OCI-LY3 (cell line): Measurements from ENCODE around the gene DNMT1.

Experiments
- H2AFZ ChIP-seq: fragments of 200-600, 300-600 bp; shearing (Covaris generic); 2 replicates; pipeline ENCODE4 v1.6.0; 2014; ENCODE audit warnings: antibody characterized with exemption, low read depth, low read length
- H3K27ac ChIP-seq: fragments of 200-600, 300-600 bp; sonication (generic); 2 replicates; pipeline ENCODE4 v1.5.1; 2014; ENCODE audit warnings: mild to moderate bottlenecking, low read length, moderate library complexity, mixed read lengths
- H3K27me3 ChIP-seq: fragments of 200-600, 300-600 bp; sonication (generic); 2 replicates; pipeline ENCODE4 v1.6.1; 2014; ENCODE audit warnings: low read depth, low read length, mixed read lengths
- H3K36me3 ChIP-seq: fragments of 200-600, 300-600 bp; sonication (generic); replicated peaks from 2 replicates; pipeline ENCODE3; 2014; ENCODE audit warnings: low read depth, low read length, mixed read lengths
- H3K4me1 ChIP-seq: fragments of 300-600, 200-600 bp; sonication (generic); 2 replicates; pipeline ENCODE4 v1.6.1; 2014; ENCODE audit warnings: low read length, mixed read lengths
- H3K4me2 ChIP-seq: fragments of 200-600, 300-600 bp; sonication (generic); 2 replicates; pipeline ENCODE4 v1.6.1; 2014; ENCODE audit warnings: low read length, mixed read lengths
- H3K4me3 ChIP-seq: fragments of 300-600, 200-600 bp; sonication (generic); 2 replicates; pipeline ENCODE4 v1.5.1; 2014; ENCODE audit warnings: antibody characterized with exemption, mild to moderate bottlenecking, low read length, moderate library complexity
- H3K79me2 ChIP-seq: fragments of 300-600, 200-600 bp; shearing (Covaris generic); 2 replicates; pipeline ENCODE4 v1.6.1; 2014; ENCODE audit warnings: mild to moderate bottlenecking, low read length, mixed read lengths
- H3K9ac ChIP-seq: fragments of 300-600, 200-600 bp; shearing (Covaris generic); 2 replicates; pipeline ENCODE4 v1.6.0; 2014; ENCODE audit warnings: mild to moderate bottlenecking, low read length, moderate library complexity
- H3K9me3 ChIP-seq: fragments of 200-600, 300-600 bp; shearing (Covaris generic); 2 replicates; pipeline ENCODE4 v1.6.1; 2014; ENCODE audit warnings: low read length, mixed read lengths; ENCODE audit not compliant: insufficient read depth
- H4K20me1 ChIP-seq: fragments of 200-600, 300-600 bp; sonication (generic); 2 replicates; pipeline ENCODE4 v1.6.1; 2016; ENCODE audit warnings: low read length, mixed read lengths; ENCODE audit not compliant: insufficient read depth
- CTCF ChIP-seq: fragments of 200-600, 300-600 bp; sonication (generic); IDR thresholded peaks from 2 replicates; pipeline ENCODE4 v1.5.1; 2014; ENCODE audit warnings: antibody characterized with exemption, low read length, low read depth
- EZH2phosphoT487 ChIP-seq: fragments of 200-600 bp; shearing (Covaris generic); IDR thresholded peaks from 2 replicates; pipeline ENCODE4 v1.6.1; 2018; ENCODE audit warnings: antibody characterized with exemption, mixed run types, low read depth

DNMT1 gene

GRCh38 chr19:10151521-10151920 lies 43.2 kb downstream of the DNMT1 start:
- H3K36me3 ChIP-seq = peaks cover 79% of the 10 kb centered on the region
- H3K79me2 ChIP-seq = no peaks in the 10 kb centered on the region
- no peak for TF ChIP-seq CTCF
- H4K20me1 ChIP-seq = no peaks in the 10 kb centered on the region
- H3K9me3 ChIP-seq = no peaks in the 10 kb centered on the region
- H3K4me2 ChIP-seq = no peak overlapping the region
- H2AFZ ChIP-seq = no peak overlapping the region
- H3K9ac ChIP-seq = no peak overlapping the region
- no peaks in the 10 kb centered on the region for H3K27me3 ChIP-seq
- no peak overlapping the region for H3K27ac ChIP-seq
- H3K4me1 ChIP-seq = no peaks in the 10 kb centered on the region
- H3K4me3 ChIP-seq = no peak overlapping the region

DNA sequence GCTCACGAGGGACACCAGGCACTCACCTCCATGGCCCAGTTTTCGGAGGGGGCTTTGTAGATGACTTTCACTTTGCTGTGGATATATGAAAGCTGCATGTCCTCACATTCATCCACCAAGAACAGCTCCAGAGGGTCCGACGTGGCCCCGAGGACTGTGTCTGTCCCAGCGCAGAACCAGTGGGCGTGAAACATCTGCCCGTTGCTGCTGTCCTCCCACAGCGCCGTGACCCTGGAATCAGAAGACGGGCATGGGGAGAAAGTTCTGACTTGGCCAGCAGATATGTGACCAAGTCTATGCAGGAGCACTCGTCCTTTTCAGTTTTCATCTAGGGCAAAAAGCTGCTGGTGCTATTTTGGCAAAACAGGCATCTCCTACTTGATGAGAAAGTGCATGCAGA lies 45.3 kb downstream of the DNMT1 start:
- Histone ChIP-seq H3K36me3 (peaks cover 82% of the 10 kb centered on the region), H3K4me2 (no peak overlapping the region), H3K27ac (no peak overlapping the region), H3K9ac (no peak overlapping the region), H3K79me2 (peaks cover 2% of the 10 kb centered on the region; the same call in 1 of the 2 replicates), H2AFZ (no peak overlapping the region), H3K9me3 (no peaks in the 10 kb centered on the region), H3K4me3 (no peak overlapping the region), H4K20me1 (no peaks in the 10 kb centered on the region), H3K27me3 (no peaks in the 10 kb centered on the region), H3K4me1 (no peaks in the 10 kb centered on the region)
- TF ChIP-seq CTCF (no peak), EZH2phosphoT487 (no peak)

GRCh38 chr19:10146142-10146541 lies 48.6 kb downstream of the DNMT1 start:
- no peaks in the 10 kb centered on the region for H3K27me3 ChIP-seq
- peaks cover 9% of the 10 kb centered on the region; the same call in 1 of the 2 replicates for H3K79me2 ChIP-seq
- H3K27ac ChIP-seq = no peak overlapping the region
- peaks cover 83% of the 10 kb centered on the region for H3K36me3 ChIP-seq
- TF ChIP-seq EZH2phosphoT487 = no peak
- no peak for TF ChIP-seq CTCF
- H3K4me1 ChIP-seq = no peaks in the 10 kb centered on the region
- no peak overlapping the region for H3K4me3 ChIP-seq
- H3K9ac ChIP-seq = no peak overlapping the region
- no peaks in the 10 kb centered on the region for H4K20me1 ChIP-seq
- H3K4me2 ChIP-seq = no peak overlapping the region
- no peaks in the 10 kb centered on the region for H3K9me3 ChIP-seq
- H2AFZ ChIP-seq = no peak overlapping the region

DNA sequence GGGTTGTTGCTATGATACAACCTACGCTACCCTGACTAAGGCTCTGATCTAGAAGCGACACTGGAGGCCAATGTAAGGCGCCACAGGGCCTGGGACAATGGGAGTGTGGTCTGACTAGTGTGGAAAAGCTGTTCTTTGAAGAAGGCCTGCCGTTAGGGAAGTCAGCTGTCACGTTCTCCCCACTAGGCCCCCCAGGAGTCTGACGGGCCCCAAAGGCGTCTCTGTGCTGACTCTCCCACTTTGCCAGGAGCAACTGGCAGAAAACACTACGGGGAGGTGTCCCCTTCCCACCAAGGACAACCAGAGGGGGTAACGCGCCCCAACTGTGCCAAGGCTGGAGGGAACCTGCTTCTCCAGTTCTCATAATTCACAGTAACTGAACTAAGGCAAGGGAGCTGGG lies 49.7 kb downstream of the DNMT1 start:
- TF ChIP-seq EZH2phosphoT487 (no peak), CTCF (no peak)
- Histone ChIP-seq H3K4me3 (no peak overlapping the region), H3K9ac (no peak overlapping the region), H3K27ac (no peak overlapping the region), H3K27me3 (no peaks in the 10 kb centered on the region), H3K36me3 (peaks cover 81% of the 10 kb centered on the region), H3K4me2 (no peak overlapping the region), H3K9me3 (no peaks in the 10 kb centered on the region), H2AFZ (no peak overlapping the region), H3K79me2 (peaks cover 9% of the 10 kb centered on the region; the same call in 1 of the 2 replicates), H4K20me1 (no peaks in the 10 kb centered on the region), H3K4me1 (no peaks in the 10 kb centered on the region)
